Raji (cell line): ENCODE measurements around the gene SLC26A9.

Source experiments
- POLR2A ChIP-seq: IDR thresholded peaks from 2 replicates; pipeline ENCODE4 v1.6.1; 2011; ENCODE audit warnings: low read depth, low read length, control low read depth; ENCODE audit not compliant: insufficient read depth

Gene SLC26A9

GRCh38 chr1:205936846-205937586 is 6.2 kb downstream of the SLC26A9 start:
- TF ChIP-seq POLR2A: no peak

DNA sequence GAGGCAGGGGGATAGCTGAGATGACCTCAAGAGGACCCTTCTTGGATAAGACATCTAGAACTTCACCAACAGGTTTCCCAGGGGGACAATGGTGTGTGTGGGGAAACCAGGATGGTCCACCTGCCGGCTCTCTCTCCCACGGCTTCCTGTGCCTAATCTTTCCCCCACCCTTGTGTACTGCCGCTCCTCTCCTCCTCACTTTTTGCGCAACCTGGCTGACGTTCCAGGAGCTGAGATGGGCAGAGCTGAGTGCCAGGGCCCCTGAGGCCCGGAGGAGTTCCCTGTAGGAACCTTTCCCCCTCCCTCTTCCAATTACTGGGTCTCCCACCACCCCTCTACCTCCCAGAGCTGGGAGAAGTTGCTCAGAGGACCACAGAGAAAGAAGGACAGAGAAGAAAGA is 6.9 kb downstream of the SLC26A9 start:
- no peak for TF ChIP-seq POLR2A

DNA sequence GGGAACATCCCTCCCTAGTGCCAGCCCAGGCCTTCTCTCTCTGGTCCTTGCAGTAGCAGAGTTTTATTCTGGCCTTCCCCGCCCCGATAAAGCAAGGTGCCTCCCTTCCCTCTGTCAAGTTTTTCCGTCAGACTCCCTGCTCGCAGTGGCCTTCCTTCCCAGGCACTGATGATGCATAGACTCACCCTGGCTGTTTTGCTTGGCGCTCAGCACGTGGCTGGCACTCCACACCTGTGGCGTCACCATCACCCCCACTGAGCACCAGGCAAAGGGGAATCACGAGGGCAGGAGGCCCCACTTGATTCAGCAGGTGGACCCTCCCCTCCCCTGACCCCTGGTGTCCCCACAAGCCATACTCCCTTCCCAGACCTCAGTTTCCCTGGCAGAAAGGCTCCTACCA is 7.4 kb downstream of the SLC26A9 start:
- no peak for TF ChIP-seq POLR2A

GRCh38 chr1:205934788-205935187 is 8.5 kb downstream of the SLC26A9 start:
- no peak for TF ChIP-seq POLR2A

- TF ChIP-seq POLR2A: no peak
Measured at GRCh38 chr1:205933671-205934618, 9.3 kb downstream of the SLC26A9 start.

DNA sequence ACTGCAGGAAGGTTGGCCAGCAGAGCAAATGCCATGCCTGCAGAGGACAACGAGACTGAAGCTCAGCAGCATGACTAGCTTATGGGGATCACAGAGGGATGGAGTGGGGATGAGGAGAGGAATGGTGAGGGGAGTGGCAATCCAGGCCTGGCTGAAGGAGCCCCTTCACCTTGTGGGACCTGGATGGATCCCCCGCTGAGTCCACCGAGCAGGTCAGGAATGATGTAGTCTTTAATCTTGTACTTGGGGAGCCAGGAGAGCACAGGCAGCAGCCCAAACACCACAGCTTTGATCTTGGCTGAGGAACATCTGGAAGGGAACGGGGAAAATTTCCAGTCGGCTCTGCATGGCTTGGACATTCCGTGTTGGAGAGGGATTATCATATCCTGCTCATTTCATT is 10.5 kb downstream of the SLC26A9 start:
- TF ChIP-seq POLR2A: no peak

DNA sequence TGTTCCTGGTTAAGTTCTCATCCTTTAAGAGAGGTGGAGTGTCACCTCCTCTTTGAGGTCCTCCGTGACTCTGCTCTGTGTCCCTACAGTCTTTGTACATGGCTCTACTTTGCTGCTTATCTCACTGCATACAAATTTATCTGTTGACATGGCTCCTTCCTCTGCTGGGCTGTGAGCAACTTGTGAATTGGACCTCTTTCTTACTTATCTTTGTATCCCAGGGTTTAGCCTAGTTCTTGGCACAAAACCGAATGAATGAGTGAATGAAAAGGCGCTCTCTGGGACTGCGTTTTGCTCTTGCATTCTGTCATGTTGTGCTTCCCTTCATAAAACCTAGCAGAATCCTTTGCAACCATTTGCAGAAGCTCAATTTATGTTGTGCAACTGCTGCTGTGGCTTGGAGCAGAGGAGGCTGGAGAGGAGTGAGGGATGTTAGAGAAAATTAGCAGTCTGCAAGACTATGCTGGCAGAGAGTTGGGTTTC is 12.4 kb downstream of the SLC26A9 start:
- no peak for TF ChIP-seq POLR2A

GRCh38 chr1:205930195-205930577 is 13.1 kb downstream of the SLC26A9 start:
- TF ChIP-seq POLR2A: no peak

- TF ChIP-seq POLR2A: no peak
Measured at GRCh38 chr1:205929496-205930194, 13.6 kb downstream of the SLC26A9 start.

DNA sequence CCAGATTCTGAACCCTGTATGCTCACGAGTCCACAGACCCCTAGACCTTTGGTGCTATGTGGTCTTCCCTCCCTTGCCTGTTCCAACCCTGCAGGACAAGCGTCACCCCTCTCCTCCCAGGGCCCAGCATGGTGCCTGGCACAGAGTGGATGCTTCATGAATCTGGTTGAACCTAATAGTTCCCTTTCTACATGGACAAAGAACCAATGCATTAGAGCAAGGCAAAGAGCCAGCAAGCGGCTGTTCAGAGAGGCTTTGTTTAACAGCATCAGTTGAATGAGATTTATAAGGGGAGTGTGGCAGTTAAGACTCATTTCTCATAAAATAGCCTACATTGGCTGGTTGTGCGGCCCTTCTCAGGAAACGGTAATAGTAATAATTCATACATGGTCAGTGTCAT is 14.9 kb downstream of the SLC26A9 start:
- no peak for TF ChIP-seq POLR2A

- no peak for TF ChIP-seq POLR2A
Measured at GRCh38 chr1:205927676-205928075, 15.6 kb downstream of the SLC26A9 start.

DNA sequence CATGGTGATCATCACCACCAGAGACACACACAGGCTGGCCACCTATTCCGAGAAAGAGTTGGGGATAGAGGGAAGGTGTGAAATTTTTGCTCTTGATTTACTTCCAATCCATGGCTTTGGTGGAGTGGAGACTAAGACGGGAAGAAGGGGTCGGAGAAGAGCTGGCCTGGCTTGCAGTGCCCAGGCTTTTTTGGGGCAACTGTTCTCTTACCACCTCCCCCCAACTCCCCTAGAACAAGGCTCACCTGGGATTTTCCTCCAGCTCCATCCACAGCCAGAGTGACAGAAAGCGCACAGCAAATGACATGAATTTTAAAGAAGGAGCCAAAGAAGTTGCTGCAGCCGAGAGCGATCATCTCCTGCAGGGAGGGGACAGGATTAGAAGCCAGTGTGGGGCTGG is 16.0 kb downstream of the SLC26A9 start:
- TF ChIP-seq POLR2A: no peak

- TF ChIP-seq POLR2A: no peak
Measured at GRCh38 chr1:205926636-205927035, 16.6 kb downstream of the SLC26A9 start.

DNA sequence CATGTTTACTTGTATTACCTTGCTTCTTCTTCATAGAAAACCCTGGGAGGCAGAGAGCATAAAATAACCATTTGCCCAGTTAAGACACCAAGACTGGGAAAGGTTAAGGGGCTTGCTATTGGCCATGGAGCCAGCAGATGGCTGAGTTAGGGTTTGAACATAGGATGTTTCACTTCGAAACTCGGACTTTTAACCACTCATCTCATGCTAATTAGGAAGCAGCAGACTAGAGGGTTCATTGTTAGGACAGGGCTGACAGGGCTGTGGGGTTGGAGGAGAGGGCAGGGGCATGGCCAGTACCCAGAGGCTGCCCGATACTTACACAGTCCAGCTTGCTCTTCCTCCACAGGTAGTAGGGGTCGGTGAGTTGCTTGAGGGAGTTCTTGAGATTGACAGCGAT is 17.0 kb downstream of the SLC26A9 start:
- no peak for TF ChIP-seq POLR2A

- TF ChIP-seq POLR2A: no peak
Measured at GRCh38 chr1:205925736-205926135, 17.5 kb downstream of the SLC26A9 start.
